Mesenchymal stem cell (in vitro differentiated cells and primary cell): ENCODE results near the gene IRF2BP2.
A peak's percentile ranks its signal among the peaks of the same experiment; 100 is the strongest.

Experiments used
- DNase-seq: peaks from one replicate; pipeline ENCODE4 v3.0.0-alpha.2; 2013
- H2AFZ ChIP-seq: one replicate; pipeline ENCODE4 v1.6.1; 2013; ENCODE audit warnings: low read depth, mild to moderate bottlenecking, control low read depth, inconsistent platforms, low read length, moderate library complexity
- H2AK5ac ChIP-seq: 2 replicates; pipeline ENCODE4 v1.6.1; 2013; ENCODE audit warnings: low read length, moderate library complexity, mild to moderate bottlenecking, inconsistent platforms; ENCODE audit not compliant: severe bottlenecking
- H2BK120ac ChIP-seq: one replicate; pipeline ENCODE4 v1.6.1; 2013; ENCODE audit warnings: low read depth, mild to moderate bottlenecking, inconsistent platforms, low read length, moderate library complexity
- H2BK12ac ChIP-seq, 2 experiments: one replicate each; pipeline ENCODE4 v1.6.1; 2013; ENCODE audit warnings: inconsistent platforms in 2 of 2, low read length in 2 of 2, mild to moderate bottlenecking in 2 of 2, moderate library complexity in 2 of 2, control low read depth in 1 of 2
- H2BK15ac ChIP-seq: one replicate; pipeline ENCODE4 v1.6.1; 2013; ENCODE audit warnings: mild to moderate bottlenecking, low read depth, inconsistent platforms; ENCODE audit not compliant: poor library complexity, severe bottlenecking
- H2BK5ac ChIP-seq: 2 replicates; pipeline ENCODE4 v1.6.1; 2013; ENCODE audit warnings: low read depth, mild to moderate bottlenecking, low read length, control low read depth, inconsistent platforms; ENCODE audit not compliant: poor library complexity, severe bottlenecking
- H3K14ac ChIP-seq, 2 experiments: one replicate each; pipeline ENCODE4 v1.6.1; 2013; ENCODE audit warnings: inconsistent platforms in 2 of 2, low read length in 2 of 2, control low read depth in 1 of 2, mild to moderate bottlenecking in 1 of 2, moderate library complexity in 1 of 2
- H3K18ac ChIP-seq, 2 experiments: one replicate each; pipeline ENCODE4 v1.6.1; 2013; ENCODE audit warnings: inconsistent platforms in 2 of 2, low read length in 2 of 2, control low read depth in 1 of 2, low read depth in 1 of 2, mild to moderate bottlenecking in 1 of 2
- H3K23ac ChIP-seq, 2 experiments: one replicate each; pipeline ENCODE4 v1.6.1; 2013; ENCODE audit warnings: inconsistent platforms in 2 of 2, low read length in 2 of 2, mild to moderate bottlenecking in 2 of 2, moderate library complexity in 2 of 2, control low read depth in 1 of 2
- H3K27ac ChIP-seq: 2 replicates; pipeline ENCODE4 v1.5.1; 2013; ENCODE audit warnings: mild to moderate bottlenecking, moderate library complexity, low read length, control low read depth, inconsistent platforms; ENCODE audit not compliant: poor library complexity, severe bottlenecking
- H3K27me3 ChIP-seq, 2 experiments: 2 replicates each; pipeline versions ENCODE4 v1.6.1 to v1.7.0; 2013; ENCODE audit warnings: low read length in 2 of 2, mild to moderate bottlenecking in 2 of 2, moderate library complexity in 2 of 2, control low read depth in 1 of 2, inconsistent platforms in 1 of 2; ENCODE audit not compliant: control insufficient read depth in 1 of 2, insufficient read depth in 1 of 2
- H3K36me3 ChIP-seq, 2 experiments: 2 replicates each; pipeline versions ENCODE4 v1.6.1 to v1.7.0; 2013; ENCODE audit warnings: low read length in 2 of 2, control low read depth in 1 of 2, inconsistent platforms in 1 of 2, low read depth in 1 of 2, mild to moderate bottlenecking in 1 of 2; ENCODE audit not compliant: insufficient read depth in 2 of 2, control insufficient read depth in 1 of 2
- H3K4ac ChIP-seq, 2 experiments: one replicate each; pipeline ENCODE4 v1.6.1; 2013; ENCODE audit warnings: inconsistent platforms in 2 of 2, low read length in 2 of 2, mild to moderate bottlenecking in 2 of 2, moderate library complexity in 2 of 2, control low read depth in 1 of 2, low read depth in 1 of 2
- H3K4me1 ChIP-seq: 2 replicates; pipeline ENCODE4 v1.6.1; 2013; ENCODE audit warnings: low read depth, low read length, control low read depth; ENCODE audit not compliant: control insufficient read depth, insufficient read depth
- H3K4me2 ChIP-seq: 2 replicates; pipeline ENCODE4 v1.6.1; 2013; ENCODE audit warnings: low read length, mild to moderate bottlenecking, inconsistent platforms; ENCODE audit not compliant: poor library complexity, severe bottlenecking
- H3K4me3 ChIP-seq, 2 experiments: 2 replicates each; pipeline versions ENCODE4 v1.5.1 to v1.7.0; 2013; ENCODE audit warnings: low read length in 2 of 2, mild to moderate bottlenecking in 2 of 2, control low read depth in 1 of 2, low read depth in 1 of 2; ENCODE audit not compliant: insufficient read depth in 1 of 2
- H3K79me1 ChIP-seq: replicated peaks from 2 replicates; pipeline ENCODE4 v1.6.1; 2013; ENCODE audit warnings: mild to moderate bottlenecking, control low read depth, low read length, inconsistent platforms; ENCODE audit not compliant: poor library complexity, severe bottlenecking
- H3K9ac ChIP-seq: 2 replicates; pipeline ENCODE4 v1.7.0; 2013; ENCODE audit warnings: mild to moderate bottlenecking, low read length, moderate library complexity
- H3K9me3 ChIP-seq: 2 replicates; pipeline ENCODE4 v1.7.0; 2013; ENCODE audit warnings: mild to moderate bottlenecking, low read length; ENCODE audit not compliant: control insufficient read depth
- H4K8ac ChIP-seq: one replicate; pipeline ENCODE4 v1.6.1; 2013; ENCODE audit warnings: inconsistent platforms, mild to moderate bottlenecking, low read length, moderate library complexity
- H4K91ac ChIP-seq: one replicate; pipeline ENCODE4 v1.6.1; 2013; ENCODE audit warnings: mild to moderate bottlenecking, low read length, inconsistent platforms
- WGBS: methylation state at CpG from one replicate; pipeline ENCODE4 v1.1.7; 2013; ENCODE audit warnings: mixed read lengths; 5-methylcytosine and 5-hydroxymethylcytosine counted together

Gene IRF2BP2

GRCh38 chr1:234571702-234572101 lies 38.3 kb downstream of the IRF2BP2 start:
- WGBS, result 58% methylated on average over 1 of the region's 2 CpGs
- Histone ChIP-seq H2BK12ac (no peak overlapping the region), H4K91ac (no peak overlapping the region), H2AFZ (no peak overlapping the region), H3K4me1 (peaks cover 2% of the 10 kb centered on the region), H3K23ac (no peak overlapping the region), H4K8ac (no peak overlapping the region), H2BK120ac (no peak overlapping the region), H2BK15ac (no peak overlapping the region), H3K14ac (no peak overlapping the region), H3K36me3 (no peaks in the 10 kb centered on the region), H3K9ac (no peak overlapping the region), H2AK5ac (no peak overlapping the region), H3K18ac (no peak overlapping the region), H3K4me3 (no peak overlapping the region), H3K27ac (no peak overlapping the region), H3K4me2 (no peak overlapping the region), H3K4ac (no peak overlapping the region), H3K27me3 (no peaks in the 10 kb centered on the region), H3K9me3 (no peaks in the 10 kb centered on the region), H2BK5ac (no peak overlapping the region), H3K79me1 (no peaks in the 10 kb centered on the region)
- DNase-seq, result no peak

GRCh38 chr1:234570329-234571120 lies 39.5 kb downstream of the IRF2BP2 start:
- Histone ChIP-seq H3K14ac (no peak overlapping the region), H4K91ac (peak overlapping the region; percentile 48), H2BK5ac (no peak overlapping the region), H3K23ac (no peak overlapping the region), H3K4me1 (peaks cover 2% of the 10 kb centered on the region), H2BK120ac (no peak overlapping the region), H3K79me1 (no peaks in the 10 kb centered on the region), H2BK12ac (no peak overlapping the region), H2AFZ (no peak overlapping the region), H3K9me3 (no peaks in the 10 kb centered on the region), H3K27me3 (no peaks in the 10 kb centered on the region), H4K8ac (no peak overlapping the region), H3K4me2 (no peak overlapping the region), H3K18ac (no peak overlapping the region), H3K27ac (no peak overlapping the region), H3K9ac (no peak overlapping the region), H3K4me3 (no peak overlapping the region), H3K36me3 (no peaks in the 10 kb centered on the region), H2BK15ac (no peak overlapping the region), H3K4ac (no peak overlapping the region), H2AK5ac (no peak overlapping the region)
- WGBS, result 94% methylated on average over 6 of the region's 6 CpGs
- no peak for DNase-seq

GRCh38 chr1:234568345-234568744 lies 41.6 kb downstream of the IRF2BP2 start:
- Histone ChIP-seq H3K9ac (no peak overlapping the region), H3K27ac (no peak overlapping the region), H3K79me1 (no peaks in the 10 kb centered on the region), H4K91ac (no peak overlapping the region), H2BK120ac (no peak overlapping the region), H2BK12ac (no peak overlapping the region), H2AK5ac (no peak overlapping the region), H3K9me3 (no peaks in the 10 kb centered on the region), H4K8ac (no peak overlapping the region), H3K18ac (no peak overlapping the region), H3K14ac (no peak overlapping the region), H2AFZ (no peak overlapping the region), H3K4me2 (no peak overlapping the region), H3K4me3 (no peak overlapping the region), H3K36me3 (no peaks in the 10 kb centered on the region), H3K4me1 (peaks cover 4% of the 10 kb centered on the region), H2BK5ac (no peak overlapping the region), H3K27me3 (no peaks in the 10 kb centered on the region), H3K4ac (no peak overlapping the region), H3K23ac (no peak overlapping the region), H2BK15ac (no peak overlapping the region)
- DNase-seq, result no peak
- WGBS, result 77% methylated on average over 1 of the region's 1 CpG

DNA sequence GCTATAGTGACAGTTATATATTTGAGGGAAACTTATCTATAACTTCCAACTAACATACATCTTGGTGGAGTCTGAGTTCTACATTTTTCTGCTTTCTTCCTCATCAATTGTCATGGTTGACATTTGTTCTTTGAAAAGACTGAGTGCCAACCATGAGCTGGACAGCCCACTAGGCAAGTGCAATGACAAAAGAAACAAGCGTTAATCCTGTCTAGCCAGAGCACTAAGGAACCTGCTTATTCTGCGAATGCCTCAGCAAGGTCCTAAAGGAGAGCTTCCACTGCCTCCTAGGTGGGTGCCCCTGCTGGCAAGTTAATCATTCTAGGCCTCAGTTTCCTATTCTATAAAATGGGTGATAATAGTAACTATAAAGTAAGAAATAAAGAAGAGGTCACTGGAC lies 44.8 kb downstream of the IRF2BP2 start:
- H3K18ac ChIP-seq, result no peak overlapping the region
- no peak for DNase-seq

More for the DNA sequence above, 44.8 kb downstream of the IRF2BP2 start:
- 83% methylated on average over 2 of the region's 2 CpGs for WGBS
- Histone ChIP-seq H4K91ac (no peak overlapping the region), H4K8ac (no peak overlapping the region), H3K14ac (no peak overlapping the region), H2BK5ac (no peak overlapping the region), H3K9ac (no peak overlapping the region), H2BK120ac (no peak overlapping the region), H2BK15ac (no peak overlapping the region), H3K36me3 (no peaks in the 10 kb centered on the region), H2AK5ac (peak overlapping the region; percentile 40), H3K4me2 (no peak overlapping the region), H3K23ac (no peak overlapping the region), H2BK12ac (no peak overlapping the region), H2AFZ (no peak overlapping the region), H3K9me3 (no peaks in the 10 kb centered on the region), H3K4me1 (peaks cover 6% of the 10 kb centered on the region), H3K27ac (peak overlapping the region; percentile 81), H3K4ac (no peak overlapping the region), H3K4me3 (no peak overlapping the region), H3K79me1 (no peaks in the 10 kb centered on the region), H3K27me3 (no peaks in the 10 kb centered on the region)
